Activated T-helper 1 cell treated with anti-CD3 and anti-CD28 coated beads, Interleukin-12 subunit alpha, Interleukin-12 subunit beta, Interleukin-2, Interleukin-4 antibody, amounts not matched to agents 30 ng/mL and 10 ng/mL and 1 ng/mL, durations not matched to agents 14 hours and 24 hours and 36 hours (primary cell): ENCODE data around the gene HIC1. TPM values are rescaled to one million over a fixed set of nuclear protein-coding genes. Genes with fewer than 3 reads are reported as not detected.

Experiments
- DNase-seq: peaks from one replicate; pipeline ENCODE4 v3.0.0; 2021; ENCODE audit warnings: low spot score
- H3K27ac Mint-ChIP-seq: one replicate; pipeline ENCODE4 v1.8.0; 2021; ENCODE audit warnings: mild to moderate bottlenecking, mixed read lengths
- H3K27me3 Mint-ChIP-seq: one replicate; pipeline ENCODE4 v1.8.0; 2022; ENCODE audit warnings: mild to moderate bottlenecking, moderate library complexity, mixed read lengths; ENCODE audit not compliant: insufficient read depth
- H3K36me3 Mint-ChIP-seq: one replicate; pipeline ENCODE4 v1.8.0; 2021; ENCODE audit warnings: low read depth, mixed read lengths
- H3K4me1 Mint-ChIP-seq: one replicate; pipeline ENCODE4 v1.8.0; 2021; ENCODE audit warnings: low read depth, mixed read lengths
- H3K4me3 Mint-ChIP-seq: one replicate; pipeline ENCODE4 v1.8.0; 2021; ENCODE audit warnings: mild to moderate bottlenecking, moderate library complexity, mixed read lengths
- H3K9me3 Mint-ChIP-seq: one replicate; pipeline ENCODE4 v1.8.0; 2021; ENCODE audit warnings: mixed read lengths
- intact Hi-C: fragments of 100-400 bp; cut with micrococcal nuclease; formaldehyde crosslinking; loops from one replicate; pipeline ENCODE4 v1.15.1; 2024
- total RNA-seq: library from RNA; stranded (reverse); gene quantifications from 2 replicates; pipeline ENCODE4 v1.2.3, GENCODE V29; 2022

Gene HIC1
- total RNA-seq, 1 donor from 2014 or later = 47.0 TPM

DNA sequence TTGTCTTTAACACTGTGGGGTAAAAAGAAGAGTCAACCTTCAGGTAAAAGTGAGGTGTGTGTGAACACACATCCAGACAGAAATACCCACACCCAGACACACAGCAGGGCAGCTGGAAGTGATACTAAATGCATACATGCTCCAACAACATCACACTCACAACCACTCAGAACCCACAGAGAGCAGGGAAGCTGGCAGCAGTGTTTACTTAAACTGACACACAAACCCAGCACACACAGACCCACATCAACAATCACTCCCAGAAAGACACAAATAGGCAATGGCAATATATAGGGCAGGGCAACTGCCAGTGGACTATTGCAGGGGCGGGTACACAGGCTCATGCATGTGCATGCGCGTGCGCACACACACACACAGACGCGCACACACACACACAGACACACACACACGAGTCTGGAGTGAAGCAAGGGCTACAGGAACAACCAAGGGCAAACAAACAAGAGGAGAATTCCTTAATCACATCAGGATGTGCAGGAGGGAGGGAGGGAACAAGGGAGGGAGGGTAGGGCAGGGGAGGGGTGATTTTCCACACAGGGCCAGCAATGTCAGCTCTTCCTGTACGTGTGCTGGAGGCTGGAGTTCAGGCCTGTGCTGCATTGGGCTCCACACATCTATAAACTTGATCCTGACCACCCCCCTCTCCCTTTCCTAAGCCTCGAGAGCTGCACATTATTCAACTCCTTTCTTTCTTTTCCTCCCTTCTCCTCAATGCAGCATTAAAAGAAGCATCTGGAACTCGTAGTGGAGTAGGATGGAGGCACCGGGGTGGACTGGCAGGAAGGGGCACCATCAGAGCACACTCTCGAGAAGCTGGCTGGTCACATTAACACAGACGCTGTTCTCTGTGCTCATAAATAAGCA, 30.1 kb downstream of the HIC1 start:
- Mint-ChIP-seq H3K4me1 (peaks cover 87% of the 10 kb centered on the region), H3K27me3 (peaks cover 1% of the 10 kb centered on the region), H3K27ac (peak overlapping the region; percentile 65), H3K36me3 (peaks cover 24% of the 10 kb centered on the region), H3K9me3 (no peaks in the 10 kb centered on the region), H3K4me3 (no peak overlapping the region)
- no peak for DNase-seq
- intact Hi-C loops = loop anchor here (5.0 kb wide), 2 partner anchors 33 to 72 kb away; no protein-coding TSS in a partner anchor

GRCh38 chr17:2085648-2085949, 30.7 kb downstream of the HIC1 start:
- no peak for DNase-seq
- H3K27ac Mint-ChIP-seq = peak overlapping the region; percentile 86
- H3K36me3 Mint-ChIP-seq = peaks cover 24% of the 10 kb centered on the region
- no peak overlapping the region for H3K4me3 Mint-ChIP-seq
- intact Hi-C loops = loop anchor here (5.0 kb wide), 2 partner anchors 33 to 72 kb away; no protein-coding TSS in a partner anchor
- H3K9me3 Mint-ChIP-seq = no peaks in the 10 kb centered on the region
- H3K4me1 Mint-ChIP-seq = peaks cover 92% of the 10 kb centered on the region
- peaks cover 1% of the 10 kb centered on the region for H3K27me3 Mint-ChIP-seq

- H3K9me3 Mint-ChIP-seq = no peaks in the 10 kb centered on the region
- H3K27me3 Mint-ChIP-seq = peaks cover 1% of the 10 kb centered on the region
- DNase-seq = no peak
- H3K4me3 Mint-ChIP-seq = peak overlapping the region; percentile 66
- H3K4me1 Mint-ChIP-seq = peaks cover 98% of the 10 kb centered on the region
- intact Hi-C loops = loop anchor here (5.0 kb wide), 2 partner anchors 34 to 71 kb away; no protein-coding TSS in a partner anchor
- peaks cover 24% of the 10 kb centered on the region for H3K36me3 Mint-ChIP-seq
- peak overlapping the region; percentile 86 for H3K27ac Mint-ChIP-seq
Measured at GRCh38 chr17:2086306-2086705, 31.4 kb downstream of the HIC1 start.

GRCh38 chr17:2087597-2088211, 32.8 kb downstream of the HIC1 start:
- Mint-ChIP-seq H3K4me1 (peaks cover 93% of the 10 kb centered on the region), H3K27me3 (peaks cover 1% of the 10 kb centered on the region), H3K4me3 (peak overlapping the region; percentile 66), H3K27ac (peak overlapping the region; percentile 86), H3K36me3 (peaks cover 23% of the 10 kb centered on the region), H3K9me3 (no peaks in the 10 kb centered on the region)
- intact Hi-C loops = loop anchor here (1.0 to 5.0 kb wide), 5 partner anchors 17 to 179 kb away; no protein-coding TSS in a partner anchor
- peak; percentile 54 for DNase-seq

- H3K27ac Mint-ChIP-seq = peak overlapping the region; percentile 94
Measured at GRCh38 chr17:2089021-2089422, 34.1 kb downstream of the HIC1 start.

GRCh38 chr17:2090210-2090641, 35.3 kb downstream of the HIC1 start:
- peak overlapping the region; percentile 94 for H3K27ac Mint-ChIP-seq
- peak overlapping the region; percentile 87 for H3K4me3 Mint-ChIP-seq
- intact Hi-C loops = no loop called here
- no peak for DNase-seq
- H3K36me3 Mint-ChIP-seq = peaks cover 17% of the 10 kb centered on the region
- peaks cover 76% of the 10 kb centered on the region for H3K4me1 Mint-ChIP-seq
- H3K9me3 Mint-ChIP-seq = no peaks in the 10 kb centered on the region
- H3K27me3 Mint-ChIP-seq = peaks cover 1% of the 10 kb centered on the region

More at GRCh38 chr17:2089021-2089422, 34.1 kb downstream of the HIC1 start:
- H3K4me3 Mint-ChIP-seq = peak overlapping the region; percentile 87
- H3K27me3 Mint-ChIP-seq = peaks cover 1% of the 10 kb centered on the region
- H3K4me1 Mint-ChIP-seq = peaks cover 88% of the 10 kb centered on the region
- no peaks in the 10 kb centered on the region for H3K9me3 Mint-ChIP-seq
- intact Hi-C loops = loop anchor here (1.0 to 5.0 kb wide), 5 partner anchors 37 to 151 kb away; no protein-coding TSS in a partner anchor
- H3K36me3 Mint-ChIP-seq = peaks cover 24% of the 10 kb centered on the region
- DNase-seq = no peak

DNA sequence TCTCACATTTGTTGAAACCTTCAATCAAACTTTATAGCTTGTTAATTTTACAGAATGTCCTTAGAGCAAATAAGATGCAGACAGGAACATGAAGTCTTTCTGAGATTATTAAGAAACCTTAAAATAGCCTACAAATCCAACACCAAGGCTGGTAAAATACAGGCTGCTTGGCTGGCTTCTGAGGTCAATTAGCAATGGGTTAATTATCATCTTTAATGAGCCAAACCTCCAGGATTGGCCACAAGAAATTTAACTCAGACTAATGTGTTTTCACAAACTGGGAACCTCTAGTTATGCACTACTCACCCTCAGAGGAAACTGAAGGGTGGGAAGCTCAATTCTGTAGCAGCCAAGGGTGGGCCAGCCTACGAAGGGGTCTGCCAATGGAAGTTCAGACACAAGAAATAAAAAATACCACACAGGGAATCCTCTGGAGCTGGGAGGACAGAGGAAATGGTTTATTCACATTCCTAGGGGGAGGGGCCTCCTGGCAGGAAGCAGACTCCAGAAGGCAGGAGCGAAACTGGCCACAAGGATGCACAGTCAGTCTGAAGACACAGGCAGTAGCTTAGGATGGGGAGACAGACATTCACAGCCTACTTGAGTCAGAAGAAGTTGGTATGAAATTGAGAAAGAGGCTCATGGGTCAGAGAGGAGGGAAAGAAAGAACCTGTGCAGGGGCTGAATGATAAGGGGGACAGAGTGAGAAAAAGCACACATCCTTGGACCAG, 36.1 kb downstream of the HIC1 start:
- Mint-ChIP-seq H3K9me3 (no peaks in the 10 kb centered on the region), H3K36me3 (peaks cover 17% of the 10 kb centered on the region), H3K4me3 (peak overlapping the region; percentile 87), H3K27ac (peak overlapping the region; percentile 11), H3K27me3 (peaks cover 1% of the 10 kb centered on the region), H3K4me1 (peaks cover 69% of the 10 kb centered on the region)
- DNase-seq = no peak
- intact Hi-C loops = no loop called here

- intact Hi-C loops = no loop called here
- Mint-ChIP-seq H3K4me1 (peaks cover 56% of the 10 kb centered on the region), H3K27me3 (peaks cover 1% of the 10 kb centered on the region), H3K4me3 (no peak overlapping the region), H3K9me3 (no peaks in the 10 kb centered on the region), H3K27ac (peak overlapping the region; percentile 1), H3K36me3 (peaks cover 16% of the 10 kb centered on the region)
- DNase-seq = no peak
Measured at GRCh38 chr17:2092253-2092652, 37.4 kb downstream of the HIC1 start.

GRCh38 chr17:2093349-2093748, 38.4 kb downstream of the HIC1 start:
- Mint-ChIP-seq H3K27ac (no peak overlapping the region), H3K27me3 (no peaks in the 10 kb centered on the region), H3K4me1 (peaks cover 55% of the 10 kb centered on the region), H3K9me3 (no peaks in the 10 kb centered on the region), H3K4me3 (no peak overlapping the region), H3K36me3 (peaks cover 14% of the 10 kb centered on the region)
- intact Hi-C loops = no loop called here
- DNase-seq = no peak

GRCh38 chr17:2094891-2095535, 40.1 kb downstream of the HIC1 start:
- Mint-ChIP-seq H3K27ac (no peak overlapping the region), H3K4me1 (peaks cover 41% of the 10 kb centered on the region), H3K36me3 (peaks cover 9% of the 10 kb centered on the region), H3K27me3 (no peaks in the 10 kb centered on the region), H3K4me3 (no peak overlapping the region), H3K9me3 (no peaks in the 10 kb centered on the region)
- intact Hi-C loops = no loop called here
- DNase-seq = no peak

- Mint-ChIP-seq H3K9me3 (no peaks in the 10 kb centered on the region), H3K4me1 (peaks cover 39% of the 10 kb centered on the region), H3K4me3 (no peak overlapping the region), H3K27ac (no peak overlapping the region), H3K27me3 (no peaks in the 10 kb centered on the region), H3K36me3 (peaks cover 9% of the 10 kb centered on the region)
- intact Hi-C loops = no loop called here
- DNase-seq = no peak
Measured at GRCh38 chr17:2095536-2095910, 40.6 kb downstream of the HIC1 start.

DNA sequence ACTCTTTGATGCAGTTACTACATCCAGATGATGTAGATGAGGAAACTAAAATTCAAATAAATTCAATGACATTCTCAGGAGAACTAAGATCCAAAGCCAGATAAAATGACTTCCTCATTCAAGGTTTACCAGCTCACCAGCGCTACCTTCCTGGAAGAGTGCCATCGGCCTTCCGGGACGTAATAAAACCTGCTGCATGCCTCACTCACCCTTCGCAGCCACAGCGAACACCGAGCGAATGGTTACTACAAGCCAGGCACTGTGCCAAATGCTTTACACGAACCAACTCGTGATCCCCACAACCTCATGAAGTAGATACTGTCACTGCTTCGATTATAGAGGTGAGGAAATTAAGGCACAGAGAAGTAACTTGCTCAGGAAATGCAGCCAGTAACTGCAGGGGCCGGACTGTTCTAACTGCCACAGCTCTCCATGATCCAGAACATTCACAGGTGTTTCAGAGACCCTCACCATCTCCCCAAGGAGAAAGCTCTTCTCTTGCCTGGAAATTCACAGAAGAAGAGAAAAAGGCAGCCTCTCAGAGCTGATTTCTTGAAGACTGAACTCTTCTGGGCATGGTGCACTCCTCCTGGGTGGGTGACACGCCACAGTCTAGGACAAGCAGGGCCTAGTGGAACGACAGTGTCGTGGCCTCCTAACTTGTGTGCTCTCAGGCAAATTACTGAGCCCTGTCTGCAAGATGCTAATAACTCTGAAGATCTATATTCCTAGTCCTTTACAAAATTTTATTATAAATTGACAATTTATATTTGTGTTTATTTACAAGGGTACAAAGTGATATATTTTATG, 46.8 kb downstream of the HIC1 start:
- peaks cover 9% of the 10 kb centered on the region for H3K36me3 Mint-ChIP-seq
- H3K4me3 Mint-ChIP-seq = peak overlapping the region; percentile 19
- intact Hi-C loops = no loop called here
- peaks cover 59% of the 10 kb centered on the region for H3K4me1 Mint-ChIP-seq
- no peak overlapping the region for H3K27ac Mint-ChIP-seq
- DNase-seq = no peak
- H3K9me3 Mint-ChIP-seq = no peaks in the 10 kb centered on the region
- H3K27me3 Mint-ChIP-seq = no peaks in the 10 kb centered on the region
